Measurements from ENCODE around the gene TBC1D7.

Gene TBC1D7

GRCh38 chr6:13299403-13299821, 28.9 kb downstream of the TBC1D7 start:
- intact Hi-C loops (cut with DNase I) = no loop called here
- no peak for DNase-seq

GRCh38 chr6:13298446-13298845, 29.9 kb downstream of the TBC1D7 start:
- intact Hi-C loops (cut with DNase I) = no loop called here
- no peak for DNase-seq

DNA sequence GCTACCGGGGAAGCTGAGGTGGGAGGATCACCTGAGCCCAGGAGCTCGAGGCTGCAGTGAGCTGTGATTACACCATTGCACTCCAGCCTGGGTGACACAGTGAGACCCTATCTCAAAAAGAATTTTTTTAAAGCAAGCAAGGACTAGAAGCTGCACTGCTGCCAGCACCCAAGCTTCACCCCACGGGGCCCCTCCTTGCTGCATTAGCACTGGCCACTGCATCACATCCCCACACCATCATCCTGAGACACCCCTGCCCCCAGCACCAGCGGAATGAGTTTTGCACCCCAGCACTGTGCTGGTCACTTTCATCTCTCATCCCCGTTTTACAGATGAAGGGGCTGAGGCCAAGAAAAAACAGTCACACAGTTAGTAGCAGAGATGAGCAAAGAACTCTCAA, 30.9 kb downstream of the TBC1D7 start:
- intact Hi-C loops (cut with DNase I) = no loop called here
- DNase-seq = no peak

DNA sequence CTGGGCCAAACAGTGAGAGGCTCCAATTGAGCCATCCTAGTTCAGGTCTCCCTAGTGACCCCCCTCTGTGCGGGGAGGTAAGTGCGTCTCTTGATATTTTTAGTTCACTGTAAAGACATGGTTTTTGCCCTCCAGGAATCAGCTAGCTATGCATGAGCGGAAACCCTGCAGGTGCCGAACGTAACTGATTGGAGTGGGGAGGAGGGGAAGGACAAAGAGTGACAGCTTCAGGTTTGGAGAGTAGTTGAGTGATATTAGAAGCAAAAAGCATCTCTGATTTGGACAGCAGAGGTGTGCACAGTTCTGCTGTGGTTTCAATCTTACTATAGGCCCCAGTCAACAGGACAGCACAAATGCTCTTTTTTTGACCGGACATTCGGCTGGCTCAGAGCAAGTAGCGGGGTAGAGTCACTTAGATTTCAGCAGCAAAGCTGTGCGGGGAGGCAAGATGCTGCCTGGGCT, 31.8 kb downstream of the TBC1D7 start:
- no peak for DNase-seq
- intact Hi-C loops (cut with DNase I) = no loop called here

DNA sequence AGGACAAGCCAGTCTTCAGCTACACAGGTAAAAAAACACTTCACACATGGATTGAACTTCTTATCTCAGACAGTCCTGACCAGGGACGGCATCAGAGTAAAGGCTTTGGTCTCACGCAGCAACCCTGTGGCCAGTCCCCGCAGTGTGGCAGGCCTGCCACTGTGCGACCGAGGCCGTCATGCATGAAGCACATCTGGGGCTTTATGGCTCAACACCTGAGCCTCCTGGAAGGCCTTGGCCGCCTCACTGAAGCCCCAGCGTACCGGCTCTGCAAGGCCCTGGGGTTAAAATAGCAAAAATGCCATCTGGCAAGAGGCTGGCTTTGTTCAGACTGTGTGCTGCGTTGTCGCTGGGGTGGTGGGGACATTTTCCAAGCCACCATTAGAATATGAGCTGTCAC, 32.8 kb downstream of the TBC1D7 start:
- intact Hi-C loops (cut with DNase I) = no loop called here
- no peak for DNase-seq

GRCh38 chr6:13294499-13295069, 33.8 kb downstream of the TBC1D7 start:
- intact Hi-C loops (cut with DNase I) = no loop called here
- DNase-seq = no peak

DNA sequence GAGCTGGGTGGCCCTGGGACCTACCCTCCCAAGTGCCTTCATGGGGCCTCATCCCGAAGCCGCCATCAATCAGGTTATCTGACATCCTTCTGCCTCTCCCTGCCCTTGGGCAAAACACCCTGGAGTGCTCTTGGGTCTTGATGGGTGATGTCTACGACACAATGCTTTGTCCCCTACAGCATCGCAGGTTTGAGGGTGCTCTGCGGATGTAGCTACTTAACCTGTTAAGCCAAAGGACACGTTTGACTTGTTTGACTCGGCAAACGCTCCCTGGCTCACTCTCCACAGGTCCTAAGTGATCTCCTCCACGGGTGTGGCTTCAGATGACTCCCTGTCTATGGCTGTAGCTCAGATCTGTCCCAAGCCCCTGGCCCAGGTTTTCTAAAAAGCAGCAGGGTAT, 35.6 kb downstream of the TBC1D7 start:
- no peak for DNase-seq
- intact Hi-C loops (cut with DNase I) = no loop called here

DNA sequence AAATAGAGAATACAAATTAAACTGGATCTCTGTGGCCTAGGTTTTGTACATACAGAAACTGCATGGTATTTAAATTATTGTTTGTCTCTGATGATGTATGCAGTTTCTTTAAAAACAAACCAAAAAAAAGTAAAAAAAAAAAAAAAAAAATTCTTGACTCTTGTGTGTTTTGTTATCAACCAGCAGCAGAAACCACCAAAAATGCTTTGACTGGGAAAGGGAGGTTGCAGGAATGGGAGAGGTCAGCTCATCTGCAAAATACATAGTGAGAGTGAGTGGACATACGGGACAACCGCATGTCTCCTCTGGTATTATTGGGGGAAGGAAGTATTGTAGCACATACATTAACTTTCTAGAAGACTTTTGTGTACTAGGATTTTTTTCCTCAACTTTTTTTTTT, 38.0 kb downstream of the TBC1D7 start:
- intact Hi-C loops (cut with DNase I) = no loop called here

GRCh38 chr6:13289789-13290318, 38.5 kb downstream of the TBC1D7 start:
- intact Hi-C loops (cut with DNase I) = no loop called here
- DNase-seq = no peak

More for the DNA sequence above, 38.0 kb downstream of the TBC1D7 start:
- DNase-seq = no peak

DNA sequence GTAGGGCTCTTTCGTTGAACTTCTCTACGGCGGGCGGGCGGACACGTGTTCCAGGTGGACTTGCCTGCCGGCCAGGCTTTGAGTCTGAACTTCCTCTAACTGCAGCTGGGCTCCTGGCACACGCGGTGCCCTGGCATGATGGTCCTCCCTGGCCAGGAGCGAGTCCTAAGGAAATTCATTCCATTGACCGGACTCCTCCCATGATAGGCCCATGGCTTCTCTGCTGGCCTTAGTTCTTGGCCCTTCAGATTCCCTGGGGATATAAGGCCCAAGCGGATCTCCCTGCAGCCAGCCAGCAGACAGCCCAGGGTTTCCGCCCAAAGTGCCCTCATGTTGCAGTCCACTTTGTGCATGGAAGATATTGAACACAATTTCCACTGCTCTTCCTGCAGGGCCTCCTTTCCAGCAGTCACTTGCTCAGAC, 39.4 kb downstream of the TBC1D7 start:
- no peak for DNase-seq
- intact Hi-C loops (cut with DNase I) = no loop called here

DNA sequence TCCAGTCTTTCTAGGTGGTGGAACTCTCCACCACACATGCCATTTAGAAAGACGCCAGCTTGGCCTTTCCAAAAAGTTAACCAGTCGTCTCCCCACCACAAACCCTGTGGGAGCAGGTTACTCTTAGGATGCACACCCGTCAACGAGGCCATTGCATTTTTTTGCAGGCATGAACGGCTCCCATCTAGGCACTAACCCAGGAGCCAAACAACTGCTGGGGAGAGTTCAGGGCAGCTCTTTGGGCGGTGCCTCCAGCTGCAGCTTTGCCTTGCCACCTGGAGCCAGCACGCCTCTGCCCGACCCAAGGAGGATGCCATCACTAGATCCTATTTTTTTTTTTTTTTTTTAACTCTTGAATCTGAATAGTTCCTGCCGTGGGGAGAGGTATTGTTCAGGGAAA, 39.9 kb downstream of the TBC1D7 start:
- intact Hi-C loops (cut with DNase I) = no loop called here
- DNase-seq = no peak

- no peak for DNase-seq
- intact Hi-C loops (cut with DNase I) = no loop called here
Measured at GRCh38 chr6:13287104-13287503, 41.2 kb downstream of the TBC1D7 start.

DNA sequence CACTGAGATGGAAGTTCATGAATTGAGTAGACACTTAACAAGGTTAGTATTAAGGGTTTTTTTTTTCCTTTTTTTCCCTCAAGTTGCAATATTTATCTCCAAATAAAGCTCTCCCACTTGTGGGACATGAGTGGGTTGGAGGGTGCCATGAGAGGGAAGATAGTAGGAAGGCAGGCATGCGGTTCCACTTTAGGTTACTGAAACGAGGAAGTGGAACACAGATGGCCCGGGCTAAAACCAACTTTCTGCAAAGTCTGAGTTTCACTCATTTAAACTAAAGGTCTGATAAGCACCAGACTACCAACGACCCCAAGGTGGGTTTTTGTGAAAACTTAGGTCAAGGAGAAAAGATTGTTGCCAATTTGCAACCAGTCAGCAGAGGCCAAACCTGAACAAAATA, 42.2 kb downstream of the TBC1D7 start:
- intact Hi-C loops (cut with DNase I) = no loop called here
- no peak for DNase-seq

DNA sequence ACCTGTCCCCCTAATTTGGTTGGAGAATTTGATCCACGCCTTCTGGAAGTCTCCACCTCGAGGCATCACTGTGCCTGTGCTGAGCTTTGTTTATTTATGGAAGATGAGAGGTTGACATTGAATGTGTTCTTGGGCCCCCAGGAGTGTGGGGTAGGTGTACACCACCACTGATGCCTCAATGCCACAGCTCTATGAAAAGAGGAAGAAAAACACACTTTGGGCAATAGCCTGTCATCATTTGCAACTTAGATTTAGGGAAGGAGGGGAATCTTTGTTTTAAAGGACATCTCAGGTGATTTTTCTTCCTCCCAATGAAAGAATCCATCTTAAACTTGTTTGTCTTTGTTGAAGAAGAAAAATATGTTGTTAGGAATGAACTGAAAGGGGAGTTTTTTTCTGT, 42.6 kb downstream of the TBC1D7 start:
- no peak for DNase-seq
- intact Hi-C loops (cut with DNase I) = no loop called here

DNA sequence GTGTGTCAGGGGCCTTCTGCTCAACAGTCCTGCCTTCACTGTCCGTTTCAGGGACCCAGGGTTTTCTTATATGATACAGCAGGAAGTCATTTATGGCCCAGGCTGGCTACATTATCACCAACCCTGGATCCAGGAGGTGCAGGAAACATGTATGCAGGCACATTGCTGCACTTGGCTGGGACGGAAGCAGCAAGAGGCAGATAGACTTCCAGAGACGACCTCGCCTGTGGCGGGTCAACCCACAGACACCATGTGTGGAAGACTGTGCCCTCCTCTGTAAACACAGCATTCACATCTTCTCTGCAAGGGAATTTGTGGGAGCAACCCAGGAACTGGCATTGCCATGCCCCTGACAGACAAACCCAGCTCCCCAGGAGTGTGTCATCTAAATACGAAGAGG, 43.7 kb downstream of the TBC1D7 start:
- no peak for DNase-seq
- intact Hi-C loops (cut with DNase I) = no loop called here

- DNase-seq = no peak
- intact Hi-C loops (cut with DNase I) = no loop called here
Measured at GRCh38 chr6:13283331-13283730, 45.0 kb downstream of the TBC1D7 start.

DNA sequence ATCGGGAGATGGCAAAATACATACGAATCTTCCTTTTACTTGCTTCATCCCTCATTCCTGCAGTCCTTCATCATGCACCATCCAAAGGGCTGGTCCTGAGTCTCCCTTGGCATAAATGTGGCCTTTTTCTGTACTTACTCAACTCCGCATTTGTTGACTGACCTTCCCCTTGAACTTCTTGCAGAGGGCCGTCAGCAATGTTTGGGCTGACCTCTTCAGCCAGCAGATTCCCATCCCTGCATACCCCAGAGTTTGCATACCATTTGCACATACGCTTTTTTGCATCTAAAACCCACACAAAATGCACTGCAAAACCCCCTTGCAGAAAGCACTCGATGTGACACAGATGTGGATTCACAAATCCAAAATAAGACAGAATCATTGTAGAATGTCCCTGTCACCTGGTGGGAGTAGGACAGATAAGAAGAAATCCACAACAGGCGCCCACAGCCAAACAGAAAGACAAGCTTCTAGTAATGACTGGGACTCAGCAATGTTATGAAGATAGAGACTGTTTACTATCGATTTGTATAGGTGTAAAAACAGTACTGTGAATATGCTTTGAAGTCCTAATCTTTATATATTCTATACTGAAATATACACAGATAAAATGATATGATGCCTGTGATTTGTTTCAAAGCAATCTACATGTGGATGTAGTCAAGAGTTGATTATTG, 45.8 kb downstream of the TBC1D7 start:
- intact Hi-C loops (cut with DNase I) = no loop called here
- no peak for DNase-seq

GRCh38 chr6:13281686-13282085, 46.7 kb downstream of the TBC1D7 start:
- intact Hi-C loops (cut with DNase I) = no loop called here
- no peak for DNase-seq

DNA sequence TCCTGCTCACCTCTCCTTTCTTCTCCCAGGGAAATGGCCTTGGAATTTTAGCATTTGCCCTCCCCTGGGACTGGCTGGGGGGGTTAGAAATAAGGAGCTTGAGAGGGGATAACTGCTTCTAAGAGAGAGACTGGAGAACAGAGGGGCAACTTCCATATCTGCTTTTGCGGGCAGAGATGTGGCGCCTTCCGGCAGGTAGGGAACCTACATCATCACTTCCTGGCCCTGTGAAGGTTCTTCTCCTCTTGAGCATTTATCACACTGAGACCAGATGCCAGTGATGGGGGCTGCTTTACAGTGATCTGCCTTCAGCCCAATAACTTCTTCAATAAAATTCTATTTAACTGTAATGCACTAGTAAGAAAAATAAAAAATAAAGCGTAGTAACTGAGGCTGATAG, 48.1 kb downstream of the TBC1D7 start:
- intact Hi-C loops (cut with DNase I) = no loop called here
- no peak for DNase-seq

DNA sequence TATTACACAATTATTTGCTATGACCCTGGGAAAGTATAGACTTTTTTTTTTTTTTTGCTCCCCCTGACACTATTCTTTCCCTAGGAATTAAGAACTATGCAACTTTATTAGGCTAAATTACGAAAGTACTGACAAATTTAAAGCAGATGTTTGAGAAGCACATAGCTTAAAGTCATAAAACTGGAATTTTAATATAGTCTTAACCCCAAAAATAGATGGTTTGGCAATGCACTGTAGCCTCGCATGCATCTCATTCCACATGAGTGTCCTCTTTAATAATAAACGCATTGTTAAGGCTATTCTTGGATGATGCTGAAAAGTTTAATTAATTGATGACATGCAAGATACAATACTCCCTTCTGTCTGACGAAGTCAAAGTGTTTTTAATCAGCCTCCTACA, 49.3 kb downstream of the TBC1D7 start:
- intact Hi-C loops (cut with DNase I) = no loop called here

DNA sequence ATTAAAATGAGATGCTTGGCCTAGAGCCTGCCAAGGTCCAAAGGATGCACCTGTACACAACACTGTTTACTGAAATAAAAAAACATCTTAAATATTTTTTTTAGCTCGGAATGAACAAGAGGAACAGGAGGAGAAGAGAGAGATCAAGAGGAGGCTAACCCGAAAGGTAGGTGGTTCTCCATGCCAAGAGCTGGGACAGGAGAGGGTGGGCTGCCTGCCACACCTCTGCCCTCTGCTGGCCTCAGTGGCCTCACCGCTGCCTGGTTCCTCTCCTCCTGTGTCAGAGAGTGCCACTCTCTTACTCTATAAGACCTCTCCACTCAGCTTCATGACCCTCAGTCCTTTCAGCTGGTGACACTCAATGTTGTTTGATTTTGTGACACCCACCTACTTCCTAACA, 50.2 kb downstream of the TBC1D7 start:
- intact Hi-C loops (cut with DNase I) = no loop called here
- DNase-seq = no peak

More for the DNA sequence above, 49.3 kb downstream of the TBC1D7 start:
- DNase-seq = no peak

DNA sequence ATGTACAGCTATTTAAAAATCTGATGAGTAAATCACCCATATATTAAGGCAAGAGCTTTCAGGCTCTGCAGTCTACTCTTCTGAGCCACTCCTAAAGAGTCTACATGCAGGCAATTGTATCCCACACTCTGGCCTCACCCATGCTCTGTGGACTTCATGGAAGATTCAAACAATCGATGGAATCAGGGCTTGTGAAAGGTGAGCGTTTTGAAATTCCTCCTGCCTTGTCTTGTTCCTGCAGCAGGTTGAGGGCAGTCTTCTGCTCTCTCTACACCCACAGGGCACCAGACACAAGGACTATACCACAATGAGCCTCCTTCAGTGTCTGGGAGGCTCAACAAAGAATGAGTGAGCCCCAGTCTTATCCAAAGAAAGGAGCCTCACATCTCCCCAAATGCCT, 51.1 kb downstream of the TBC1D7 start:
- no peak for DNase-seq
- intact Hi-C loops (cut with DNase I) = no loop called here

All from posterior cingulate gyrus (tissue), 11 donors.